HG02884 (cell line): ENCODE data around the gene S100B.
"Not testable (repeated sequence)": the region's sequence is repeated elsewhere in the genome, so short reads cannot be mapped to it uniquely, and the experiment has no call there.

Experiments
- ATAC-seq: cut with Tn5 transposase; IDR thresholded peaks from one replicate; pipeline ENCODE4 v1.9.1; 2021; ENCODE audit warnings: mild to moderate bottlenecking, moderate library complexity; ENCODE audit not compliant: unreplicated experiment

Gene S100B

DNA sequence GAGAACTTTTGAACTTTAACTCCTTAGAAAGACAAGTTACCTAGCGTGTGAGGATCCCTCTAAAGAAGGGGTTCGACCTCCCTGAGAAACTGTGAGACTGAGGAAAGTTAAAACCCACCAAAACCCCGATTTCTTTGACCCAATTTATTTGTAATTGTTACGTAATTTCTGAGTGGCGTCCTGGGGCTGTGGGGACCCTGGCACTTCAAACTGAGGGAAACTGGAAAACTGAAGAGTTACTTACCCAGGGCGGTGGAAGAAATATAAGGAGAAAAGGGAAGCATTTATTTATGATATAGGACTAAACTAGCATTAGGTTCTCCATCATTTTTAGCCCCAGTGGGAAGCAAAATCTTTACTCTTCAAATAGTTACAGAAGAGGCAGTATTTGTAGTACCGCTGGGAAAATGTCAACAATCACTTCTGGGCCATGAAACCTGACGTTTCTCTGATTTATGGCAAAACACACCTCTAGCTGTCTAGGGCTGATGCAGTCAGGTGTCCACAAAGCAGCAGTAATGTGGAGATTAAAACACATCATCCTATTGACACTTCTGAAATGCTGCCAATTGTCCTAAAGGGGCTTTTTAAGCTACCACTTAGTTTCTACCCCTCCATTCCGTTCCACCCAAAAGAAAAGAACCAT lies 430 bp downstream of the S100B start:
- ATAC-seq, result no peak

DNA sequence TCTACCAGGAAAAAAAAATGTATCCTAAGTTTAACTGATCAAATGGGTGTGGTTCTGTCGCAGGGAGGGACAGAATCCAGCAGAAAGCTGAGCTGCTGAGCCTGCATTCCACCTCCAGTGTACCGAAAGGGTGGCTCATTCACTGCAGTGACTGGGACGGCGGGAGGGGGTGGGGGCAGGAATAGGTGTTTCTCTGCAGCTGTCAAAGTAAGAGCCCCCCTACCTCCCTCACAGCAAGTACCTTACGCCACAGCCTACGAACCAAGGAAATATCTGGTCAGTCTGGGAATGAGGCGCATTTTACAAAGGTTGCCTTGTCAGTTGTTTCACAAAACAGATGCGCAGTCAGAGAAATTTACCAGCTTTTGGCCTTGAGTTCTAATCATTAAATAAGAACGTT lies 1.7 kb downstream of the S100B start:
- ATAC-seq, result no peak

DNA sequence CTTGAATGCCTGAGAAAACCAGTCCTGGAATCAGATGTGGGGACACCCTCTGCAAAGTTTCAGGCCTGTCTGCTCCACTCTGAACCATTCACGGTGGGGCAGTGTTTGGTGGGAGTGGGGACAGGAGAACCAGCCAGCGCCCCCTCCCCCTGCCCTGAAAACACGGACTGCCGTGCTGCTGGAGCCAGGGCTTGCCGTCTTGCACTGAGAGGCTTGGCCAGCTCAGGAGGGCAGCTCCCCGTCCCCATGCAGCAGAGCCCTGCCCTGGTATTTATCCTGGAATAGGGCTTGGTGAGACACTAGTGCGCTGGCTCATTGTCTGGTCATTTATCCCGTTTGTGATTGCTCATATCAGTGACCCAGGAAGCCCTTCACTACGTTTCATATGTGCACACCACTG lies 3.9 kb downstream of the S100B start:
- no peak for ATAC-seq

DNA sequence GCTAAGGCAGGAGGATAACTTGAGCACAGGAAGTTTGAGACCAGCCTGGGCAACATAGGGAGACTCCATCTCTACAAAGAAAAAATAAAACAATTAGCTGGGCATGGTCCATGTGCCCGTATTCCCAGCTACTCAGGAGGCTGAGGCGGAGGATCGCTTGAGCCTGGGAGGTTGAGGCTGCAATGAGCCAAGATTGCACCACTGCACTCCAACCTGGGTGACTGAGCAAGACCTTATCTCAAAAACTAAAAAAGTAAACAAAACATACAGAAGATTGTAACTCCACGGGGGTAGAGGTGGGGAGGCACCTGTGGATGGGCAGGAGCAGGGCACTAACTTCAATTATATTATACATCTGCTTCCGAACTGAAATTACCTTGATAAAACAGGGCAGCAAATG lies 4.6 kb downstream of the S100B start:
- ATAC-seq, result no peak

DNA sequence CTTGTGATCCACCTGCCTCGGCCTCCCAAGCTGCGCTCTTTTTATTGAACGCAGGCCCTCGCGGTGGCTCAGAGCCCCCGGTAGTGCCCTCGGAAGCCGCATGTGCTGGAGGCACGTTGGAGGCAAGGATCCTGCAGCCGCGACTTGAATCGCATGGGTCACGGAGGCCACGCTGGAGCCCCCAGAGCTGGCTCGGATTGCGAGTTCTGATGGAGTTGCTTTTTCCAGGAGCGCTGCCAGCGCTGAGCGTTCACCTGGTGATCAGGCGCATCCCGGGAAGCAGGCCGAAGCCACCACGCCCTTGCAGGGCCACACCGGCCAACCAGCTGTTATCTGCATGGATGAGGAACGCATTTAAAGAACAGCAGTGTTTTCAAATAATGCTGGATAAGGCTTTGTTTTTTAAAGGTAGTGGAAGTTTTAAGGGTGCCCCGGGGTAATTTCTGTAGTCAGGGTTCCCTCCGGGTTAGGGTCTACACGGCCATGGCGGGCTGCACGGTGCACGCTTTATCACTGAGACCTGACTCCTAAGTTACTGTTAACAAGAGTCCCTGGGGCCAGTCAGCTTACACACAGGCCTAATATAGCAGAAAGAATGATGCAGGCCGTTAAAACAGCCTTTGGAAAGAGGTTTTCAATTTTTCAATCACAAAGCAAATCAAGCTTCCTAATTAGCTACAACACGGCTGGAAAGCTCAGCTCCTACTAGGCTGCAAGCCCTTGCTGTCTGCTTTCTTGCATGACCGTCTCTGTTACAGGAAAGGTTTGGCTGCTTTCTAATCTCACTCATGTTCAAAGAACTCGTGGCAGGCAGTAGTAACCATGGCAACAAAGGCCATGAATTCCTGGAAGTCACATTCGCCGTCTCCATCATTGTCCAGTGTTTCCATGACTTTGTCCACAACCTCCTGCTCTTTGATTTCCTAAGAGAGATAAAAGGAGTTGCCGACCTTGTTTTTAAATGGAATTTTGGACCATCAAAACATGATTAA lies 6.0 kb downstream of the S100B start:
- no peak for ATAC-seq

DNA sequence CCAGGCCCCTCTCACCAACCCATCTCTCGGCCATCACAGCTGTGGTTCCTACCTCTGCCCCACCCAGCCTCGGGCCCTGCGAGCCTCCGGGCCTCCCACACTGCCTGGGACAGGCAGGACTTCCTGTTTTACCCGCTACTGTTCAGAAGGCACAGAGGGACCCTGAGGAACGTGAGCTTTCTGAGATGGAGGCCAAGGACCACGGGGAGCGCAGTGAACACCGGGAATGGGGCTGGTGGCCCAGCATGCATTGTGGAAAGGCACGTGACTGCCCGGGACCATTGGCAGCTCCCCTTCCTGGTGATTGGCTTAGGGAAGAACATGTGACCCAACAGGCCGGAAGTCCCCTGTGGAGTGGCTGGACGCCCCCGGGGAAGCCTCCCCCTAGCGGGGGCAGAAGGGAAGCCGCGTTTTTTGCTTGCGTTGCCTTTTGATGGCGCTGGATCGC lies 7.0 kb downstream of the S100B start:
- no peak for ATAC-seq

DNA sequence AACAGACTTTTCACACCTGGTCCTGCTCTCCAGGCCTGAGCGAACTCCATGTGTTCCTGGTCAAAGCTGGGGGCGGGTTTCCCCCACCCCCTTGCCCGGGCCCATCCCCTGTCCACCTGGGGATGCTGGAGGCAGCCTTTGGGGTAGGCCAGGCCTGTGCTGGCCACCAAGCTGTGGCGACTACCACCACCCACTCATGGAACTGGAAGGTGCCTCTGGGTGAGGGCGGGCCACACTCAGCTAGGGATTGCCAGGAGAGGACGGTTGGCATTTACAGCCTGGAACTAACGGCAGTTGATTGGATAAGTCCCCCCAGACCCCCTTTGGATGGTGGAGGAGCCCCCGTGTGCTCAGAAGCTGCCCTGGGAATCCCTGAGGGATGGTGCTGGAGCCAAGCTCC lies 7.9 kb downstream of the S100B start:
- ATAC-seq, result no peak

DNA sequence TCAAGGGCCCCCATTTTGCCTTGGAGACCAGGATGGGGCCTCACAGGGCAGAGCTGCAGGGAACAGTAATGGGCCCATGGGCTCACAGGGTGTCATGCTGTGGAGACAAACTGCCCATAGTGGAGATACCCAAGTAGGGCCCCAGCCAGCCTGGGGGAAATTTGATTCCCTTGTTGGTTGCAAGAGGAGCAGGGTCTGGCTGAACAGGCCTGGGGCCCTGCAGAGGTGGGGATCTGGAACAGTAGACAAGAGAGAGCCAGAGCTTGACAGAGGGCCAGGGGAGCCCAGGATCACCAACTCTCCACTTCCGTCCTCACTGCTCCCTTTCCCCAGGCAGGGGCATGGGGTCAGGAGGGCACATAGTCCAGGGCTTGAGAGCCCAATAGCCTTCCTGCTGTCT lies 8.7 kb downstream of the S100B start:
- ATAC-seq, result no peak

DNA sequence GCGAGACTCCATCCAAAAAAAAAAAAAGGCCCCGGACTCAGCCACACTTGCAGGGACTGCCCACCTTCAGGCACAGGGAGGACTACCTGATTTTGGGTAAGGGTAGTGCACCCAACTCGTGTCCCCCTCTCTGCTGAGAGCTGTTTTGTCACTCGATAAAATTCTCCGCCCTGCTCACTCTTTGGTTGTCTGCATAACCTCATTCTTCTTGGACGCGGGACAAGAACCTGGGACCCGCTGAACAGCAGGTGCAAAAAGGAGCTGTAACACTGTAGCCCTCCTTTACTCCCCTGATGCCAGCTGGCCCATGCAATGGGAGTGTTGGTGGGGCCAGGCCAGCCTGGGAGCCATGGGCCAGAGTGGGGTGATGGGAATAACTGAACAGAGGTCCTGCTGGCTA lies 10.6 kb downstream of the S100B start:
- ATAC-seq, result no peak

DNA sequence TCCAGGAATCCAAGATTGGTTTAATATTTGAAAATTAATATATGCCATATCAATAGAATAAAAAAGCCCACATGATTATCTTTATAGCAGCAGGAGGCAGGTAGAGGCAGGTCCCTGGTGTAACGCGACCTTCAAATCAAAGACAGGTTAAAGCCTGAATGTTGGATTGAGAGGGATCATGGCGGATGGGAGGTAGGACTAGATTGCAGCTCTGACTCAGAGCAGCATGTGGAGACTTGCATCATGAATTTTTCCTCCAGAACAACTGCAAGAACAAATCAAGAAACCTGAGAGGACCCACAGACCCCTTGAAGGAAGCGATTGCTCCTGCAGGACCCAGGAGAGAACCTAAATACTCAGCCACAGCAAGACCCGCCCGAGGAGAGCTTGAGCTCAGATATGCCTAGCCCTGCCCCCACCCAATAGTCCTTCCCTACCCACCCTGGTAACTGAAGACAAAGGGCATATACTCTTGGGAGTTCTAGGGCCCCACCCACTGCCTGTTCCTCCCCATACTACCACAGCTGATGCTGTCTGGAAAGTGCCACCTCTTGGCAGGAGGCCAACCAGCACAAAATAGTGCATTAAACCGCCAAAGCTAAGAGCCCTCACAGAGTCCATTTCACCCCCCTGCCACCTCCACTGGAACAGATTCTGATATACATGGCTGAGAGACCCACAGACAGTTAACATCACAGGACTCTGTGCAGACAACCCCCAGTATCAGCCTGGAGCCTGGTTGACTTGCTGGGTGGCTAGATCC lies 19.5 kb downstream of the S100B start:
- ATAC-seq, result no peak

DNA sequence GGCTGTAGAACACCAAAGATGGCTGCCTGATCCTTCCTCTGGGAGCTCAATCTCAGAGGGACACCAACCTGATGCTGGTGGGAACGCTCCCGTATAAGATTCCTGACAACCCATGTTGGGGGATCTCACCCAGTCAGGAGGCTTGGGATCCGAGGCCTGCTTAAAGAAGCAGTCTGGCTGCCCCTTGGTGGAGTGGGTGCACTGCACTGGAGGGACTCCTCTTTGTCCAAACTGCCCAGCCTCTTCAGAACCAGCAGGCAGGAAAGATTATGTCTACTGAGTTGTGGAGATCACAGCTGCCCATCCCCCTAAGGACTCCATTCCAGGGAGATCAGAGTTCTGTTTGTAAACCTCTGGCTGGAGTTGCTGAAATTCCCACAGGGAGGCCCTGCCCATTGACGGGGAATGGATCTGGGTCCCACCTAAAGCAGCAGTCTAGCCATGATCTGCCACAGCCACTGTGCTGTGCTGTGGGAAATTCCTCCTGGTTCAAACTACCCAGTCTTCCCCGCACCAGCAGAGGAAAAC lies 23.0 kb downstream of the S100B start:
- no peak for ATAC-seq

DNA sequence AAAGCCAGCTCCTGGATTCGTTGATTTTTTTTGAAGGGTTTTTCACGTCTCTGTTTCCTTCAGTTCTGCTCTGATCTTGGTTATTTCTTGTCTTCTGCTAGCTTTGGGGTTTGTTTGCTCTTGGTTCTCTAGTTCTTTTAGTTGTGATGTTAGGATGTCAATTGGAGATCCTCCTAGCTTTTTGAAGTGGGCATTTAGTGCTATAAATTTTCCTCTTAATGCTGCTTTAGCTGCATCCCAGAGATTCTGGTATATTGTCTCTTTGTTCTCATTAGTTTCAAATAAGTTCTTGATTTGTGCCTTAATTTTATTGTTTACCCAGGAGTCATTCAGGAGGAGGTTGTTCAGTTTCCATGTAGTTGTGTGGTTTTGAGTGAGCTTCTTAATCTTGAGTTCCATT lies 25.5 kb downstream of the S100B start:
- not testable (repeated sequence) for ATAC-seq

DNA sequence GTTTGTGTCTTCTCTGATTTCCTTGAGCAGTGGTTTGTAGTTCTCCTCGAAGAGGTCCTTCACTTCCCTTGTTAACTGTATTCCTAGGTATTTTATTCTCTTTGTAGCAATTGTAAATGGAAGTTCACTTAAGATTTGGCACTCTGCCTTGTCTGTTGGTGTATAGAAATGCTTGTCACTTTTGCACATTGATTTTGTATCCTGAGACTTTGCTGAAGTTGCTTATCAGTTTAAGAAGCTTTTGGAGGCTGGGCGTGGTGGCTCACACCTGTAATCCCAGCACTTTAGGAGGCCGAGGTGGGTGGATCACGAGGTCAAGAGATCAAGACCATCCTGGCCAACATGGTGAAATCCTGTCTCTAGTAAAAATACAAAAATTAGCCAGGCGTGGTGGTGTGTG lies 27.1 kb downstream of the S100B start:
- not testable (repeated sequence) for ATAC-seq

DNA sequence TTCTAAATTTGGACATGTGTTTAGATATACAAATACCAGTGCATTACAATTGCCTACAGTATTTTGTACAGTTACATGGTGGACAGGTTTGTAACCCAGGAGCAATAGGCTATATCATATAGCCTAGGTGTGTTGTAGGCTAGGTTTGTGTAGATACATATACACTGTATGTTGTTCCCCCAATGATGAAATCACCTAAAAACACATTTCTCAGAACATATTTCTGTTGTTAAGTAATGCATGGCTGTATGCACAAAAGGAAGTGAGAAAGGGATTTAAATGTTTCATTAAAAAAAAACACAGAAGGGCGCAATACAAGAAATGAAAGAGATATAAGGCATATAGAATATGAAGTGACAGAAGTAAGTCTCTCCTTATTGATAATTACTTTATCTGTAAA lies 32.0 kb downstream of the S100B start:
- no peak for ATAC-seq

DNA sequence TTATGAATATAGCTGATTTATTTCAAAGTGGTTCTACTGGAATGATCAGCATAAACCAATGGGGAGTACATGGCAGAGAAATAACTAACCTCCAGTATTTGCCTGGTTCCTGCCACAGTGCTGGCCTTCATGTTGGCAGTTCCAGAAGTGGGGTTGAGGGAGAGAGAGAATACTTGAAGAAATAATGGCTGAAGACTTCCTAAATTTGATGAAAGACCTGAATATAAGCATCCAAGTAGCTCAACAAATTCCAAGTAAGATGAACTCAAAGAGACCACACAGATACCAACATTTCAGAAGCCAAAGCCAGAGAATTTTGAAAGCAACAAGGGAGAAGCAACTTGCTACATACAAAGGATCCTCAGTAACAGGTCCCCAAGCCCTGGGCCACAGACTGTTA lies 34.3 kb downstream of the S100B start:
- no peak for ATAC-seq

DNA sequence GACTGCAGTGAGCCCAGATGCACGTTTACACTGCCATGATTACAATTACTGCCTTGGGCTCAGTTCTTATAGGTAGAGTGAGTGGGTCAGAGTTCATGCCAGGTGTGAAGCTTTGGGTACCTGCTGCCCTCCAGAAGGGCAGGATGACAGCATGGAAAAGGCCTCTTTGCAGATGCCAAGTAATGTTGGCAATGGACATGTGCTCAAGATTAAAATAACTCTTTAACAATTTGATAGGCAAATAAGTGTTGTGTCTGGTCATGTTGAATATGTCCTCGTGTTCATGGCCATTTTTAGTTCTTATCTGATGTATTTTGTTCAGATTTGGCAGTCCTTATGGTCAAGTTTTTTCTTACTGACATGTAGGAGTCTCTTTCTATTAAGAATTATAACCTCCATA lies 34.8 kb downstream of the S100B start:
- ATAC-seq, result no peak

DNA sequence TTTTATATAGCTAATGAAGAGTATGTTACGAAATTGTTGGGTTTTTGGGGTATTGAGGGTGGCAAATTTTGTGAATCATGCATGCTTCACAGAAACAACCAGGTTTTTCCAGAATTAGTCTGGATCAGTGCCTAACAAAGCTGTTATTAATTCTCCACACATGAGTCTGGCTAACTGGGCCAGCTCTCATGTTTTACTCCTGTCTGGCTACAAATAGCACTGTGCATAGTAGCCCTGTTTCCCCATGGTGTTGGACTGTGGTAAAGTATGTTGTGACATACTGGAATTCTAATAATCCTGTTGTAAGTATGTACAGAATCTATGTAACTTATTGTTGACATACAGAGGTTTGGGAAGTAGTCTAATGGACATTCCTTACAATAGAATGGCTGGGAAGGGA lies 35.8 kb downstream of the S100B start:
- ATAC-seq, result no peak

DNA sequence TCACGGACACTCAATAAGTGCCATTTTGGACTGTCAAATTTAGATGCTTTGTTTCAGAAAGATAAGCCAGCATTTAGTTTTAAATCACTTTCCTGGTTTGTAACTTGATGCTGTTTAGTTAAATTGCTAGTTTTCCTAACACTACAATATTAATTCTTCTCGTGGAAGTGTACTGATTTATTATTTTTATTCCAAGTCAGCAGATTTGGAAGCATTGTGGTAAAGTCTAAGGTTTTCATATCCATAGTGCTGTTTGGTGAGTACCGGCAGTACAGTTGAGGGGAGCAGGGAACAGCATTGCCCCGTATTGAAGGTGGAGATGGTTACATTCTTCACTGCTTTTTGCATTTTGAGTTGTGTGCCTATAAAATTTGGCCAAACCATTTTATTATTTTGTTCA lies 36.3 kb downstream of the S100B start:
- no peak for ATAC-seq

DNA sequence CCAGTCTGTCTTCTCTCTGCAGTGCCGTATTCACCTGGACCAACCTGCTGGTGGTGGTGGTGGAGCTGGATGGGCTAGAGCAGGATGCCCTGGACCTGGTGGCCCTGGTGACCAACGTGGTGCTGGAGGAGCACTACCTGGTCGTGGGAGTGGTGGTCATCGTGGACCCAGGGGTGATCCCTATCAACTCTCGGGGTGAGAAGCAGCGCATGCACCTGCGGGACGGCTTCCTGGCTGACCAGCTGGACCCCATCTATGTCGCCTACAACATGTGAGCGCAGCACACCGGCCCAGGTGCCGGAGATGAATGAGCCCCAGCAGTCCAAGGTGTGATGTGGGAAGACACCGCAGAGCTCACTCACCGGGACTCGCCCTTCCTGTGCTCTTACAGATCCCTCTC lies 37.5 kb downstream of the S100B start:
- ATAC-seq, result no peak

DNA sequence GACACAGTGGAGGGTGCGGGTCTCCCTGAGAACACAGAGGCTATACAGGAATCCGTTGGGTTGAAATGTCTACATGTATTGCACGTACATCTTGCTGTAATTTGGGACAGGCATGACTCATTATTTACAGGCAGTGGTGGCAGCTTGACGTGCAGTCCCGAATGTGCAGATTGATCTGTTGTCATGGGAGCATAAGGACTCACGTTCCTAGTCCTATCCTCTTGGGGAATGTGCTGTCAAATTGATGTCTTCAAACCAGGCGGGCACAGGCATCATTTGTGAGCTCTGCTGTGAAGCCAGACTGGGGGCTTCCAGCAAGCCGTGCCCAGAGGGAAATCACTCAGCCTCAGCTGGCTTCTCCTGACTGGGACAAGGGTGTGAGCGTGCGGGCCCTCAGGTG lies 40.5 kb downstream of the S100B start:
- ATAC-seq, result no peak

DNA sequence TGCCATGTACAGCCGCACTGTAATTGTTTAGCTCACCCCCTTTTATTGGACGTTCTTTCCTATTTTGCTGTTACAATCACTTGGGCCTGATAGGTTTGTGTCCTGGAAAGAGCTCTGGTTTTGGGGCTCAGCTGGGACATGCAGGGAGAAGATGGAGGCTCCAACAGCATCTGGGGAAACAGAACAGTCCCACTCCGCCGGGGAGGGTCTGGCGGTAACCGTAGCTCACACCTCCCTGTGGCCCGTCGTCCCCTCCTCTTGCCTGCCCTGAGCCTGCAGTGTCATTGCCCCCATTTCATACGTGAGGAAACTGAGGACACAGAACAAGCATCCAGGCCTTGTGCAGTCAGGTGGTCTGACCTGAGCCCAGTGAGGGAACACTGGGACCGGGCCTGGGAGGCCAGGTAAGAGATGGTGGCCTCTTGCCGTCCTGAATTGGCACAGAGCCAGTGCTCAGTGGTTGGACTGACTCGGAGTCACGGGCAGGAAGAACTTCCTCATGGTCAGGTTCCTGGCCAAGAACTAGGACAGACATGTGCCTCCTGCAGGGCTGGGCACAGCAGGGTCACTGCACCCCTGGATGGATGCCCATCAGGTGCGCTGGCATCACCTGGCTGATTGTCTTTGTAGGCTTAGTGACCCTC lies 41.8 kb downstream of the S100B start:
- ATAC-seq, result no peak
